ENCODE measurements around the gene KLHDC7B.

The KLHDC7B gene

DNA sequence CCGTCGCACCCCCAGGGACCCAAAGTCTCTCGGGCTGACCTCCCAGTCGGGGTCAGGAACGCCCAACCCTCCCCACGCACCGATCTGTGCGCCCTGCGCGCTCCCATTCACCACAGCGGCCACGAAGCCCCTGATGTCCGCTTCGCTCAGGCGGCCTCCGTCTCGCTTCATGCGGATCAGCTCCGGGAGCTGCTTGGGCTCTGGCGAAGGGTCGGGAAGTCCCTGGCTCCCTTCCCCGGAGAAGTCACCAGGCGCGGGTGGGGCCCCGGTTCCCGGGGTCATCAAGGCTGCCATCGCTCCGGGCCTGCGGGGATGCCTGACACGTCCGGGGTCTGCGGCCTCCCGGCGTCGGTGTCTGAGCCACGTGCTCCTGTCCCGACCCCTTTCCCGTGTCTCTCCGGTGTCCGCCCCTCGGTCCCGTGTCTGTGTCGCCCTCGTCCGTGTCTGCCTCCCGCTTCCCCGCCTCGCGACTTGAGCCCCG lies 16.2 kb upstream of the KLHDC7B start:
- H3K27ac ChIP-seq (replicated peaks): peak overlapping the region; percentile 99
- peak; percentile 23; the same call in 1 of the 2 replicates for TF ChIP-seq POLR2AphosphoS5 (IDR thresholded peaks at IDR 0.05; ENCODE audit: low read depth)
- TF ChIP-seq SPI1 (IDR thresholded peaks at IDR 0.05; ENCODE audit: borderline replicate concordance, low read depth): no peak
- TF ChIP-seq CTCF (IDR thresholded peaks at IDR 0.05; ENCODE audit: insufficient read depth, low read length): no peak
- H3K27me3 ChIP-seq (ENCODE audit: insufficient read depth, poor library complexity, severe bottlenecking): no peaks in the 10 kb centered on the region
- DNase-seq (ENCODE audit: low read depth in 1 of 2, low spot score in 1 of 2): no peak
- H3K4me3 ChIP-seq (replicated peaks; ENCODE audit: insufficient read depth, low read length): peak overlapping the region; percentile 58

DNA sequence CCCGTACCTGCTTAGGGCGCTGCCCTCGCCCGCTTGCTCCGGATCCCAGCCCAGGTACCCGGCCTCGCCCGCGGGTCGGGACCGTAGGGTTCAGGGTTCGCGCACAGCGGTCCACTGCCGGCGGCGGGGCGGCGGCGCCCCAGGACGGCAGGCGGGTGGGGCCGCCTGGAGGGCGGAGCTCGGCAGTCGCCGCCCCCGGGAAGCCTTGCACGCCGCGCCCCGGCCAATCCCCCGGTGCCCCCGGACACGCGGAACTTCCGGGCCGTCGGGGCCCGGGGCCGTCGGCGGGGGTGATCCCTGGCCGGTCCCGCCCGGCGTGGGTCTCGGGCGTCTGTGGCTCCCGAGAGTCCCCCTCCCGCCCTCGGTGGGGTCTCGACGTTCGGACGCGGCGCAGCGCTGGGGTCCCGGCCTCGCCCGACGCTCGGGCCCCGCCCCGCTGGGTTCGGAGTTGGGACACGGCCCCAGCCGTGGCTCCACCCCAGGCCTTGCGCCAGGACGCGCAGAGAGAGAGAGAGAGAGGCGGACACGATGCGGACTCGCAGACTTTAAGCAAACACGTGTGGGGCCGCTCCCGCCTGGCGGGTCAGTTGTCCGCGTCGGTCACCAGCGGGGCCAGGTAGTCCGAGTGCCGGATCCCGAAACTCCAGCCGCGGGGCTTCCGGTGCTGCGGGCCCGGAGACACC lies 15.7 kb upstream of the KLHDC7B start, which contains the start of gene TYMP:
Gene TYMP (minus strand): TSS at position 116 of the 683 bp plus-strand sequence. CDS start 303 bp downstream, outside the sequence.
- Histone ChIP-seq H3K4me3 (replicated peaks; ENCODE audit: insufficient read depth, low read length) (peak within 1 kb of the TSS; percentile 58), H3K27me3 (ENCODE audit: insufficient read depth, poor library complexity, severe bottlenecking) (no peaks in the 10 kb centered on the region), H3K27ac (replicated peaks) (peak within 1 kb of the TSS; percentile 99)
- TF ChIP-seq GABPA (IDR thresholded peaks at IDR 0.05; ENCODE audit: low read depth) (no peak), REST (IDR thresholded peaks at IDR 0.05; ENCODE audit: insufficient replicate concordance, low read depth) (peak; percentile 50), SPI1 (IDR thresholded peaks at IDR 0.05; ENCODE audit: borderline replicate concordance, low read depth) (no peak), POLR2AphosphoS5 (IDR thresholded peaks at IDR 0.05; ENCODE audit: low read depth) (peak; percentile 91; the same call in 1 of the 2 replicates)
- peak; percentile 87 to 88 for DNase-seq (ENCODE audit: low read depth in 1 of 2, low spot score in 1 of 2)

DNA sequence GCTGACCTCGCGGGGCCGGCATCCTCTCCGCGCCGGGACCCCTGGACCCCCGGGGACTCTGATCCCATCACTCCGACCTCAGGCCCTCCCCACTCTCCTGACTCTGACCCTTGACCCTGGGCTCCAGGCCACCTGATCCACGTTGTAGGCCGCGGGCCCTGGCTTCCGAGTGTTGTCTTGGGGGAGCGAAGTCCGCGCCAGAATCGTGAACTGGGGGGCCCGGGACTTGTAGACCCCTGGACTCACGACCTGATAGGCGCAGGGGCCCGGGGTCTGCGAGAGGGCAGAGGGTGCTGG lies 15.2 kb upstream of the KLHDC7B start:
- peak overlapping the region; percentile 99 for H3K27ac ChIP-seq (replicated peaks)
- peak overlapping the region; percentile 58 for H3K4me3 ChIP-seq (replicated peaks; ENCODE audit: insufficient read depth, low read length)
- DNase-seq (ENCODE audit: low read depth in 1 of 2, low spot score in 1 of 2): no peak
- no peak for TF ChIP-seq CTCF (IDR thresholded peaks at IDR 0.05; ENCODE audit: insufficient read depth, low read length)
- no peak for TF ChIP-seq GABPA (IDR thresholded peaks at IDR 0.05; ENCODE audit: low read depth)
- TF ChIP-seq REST (IDR thresholded peaks at IDR 0.05; ENCODE audit: insufficient replicate concordance, low read depth): no peak
- no peak; the same call in 1 of the 2 replicates for TF ChIP-seq POLR2AphosphoS5 (IDR thresholded peaks at IDR 0.05; ENCODE audit: low read depth)
- H3K27me3 ChIP-seq (ENCODE audit: insufficient read depth, poor library complexity, severe bottlenecking): no peaks in the 10 kb centered on the region

DNA sequence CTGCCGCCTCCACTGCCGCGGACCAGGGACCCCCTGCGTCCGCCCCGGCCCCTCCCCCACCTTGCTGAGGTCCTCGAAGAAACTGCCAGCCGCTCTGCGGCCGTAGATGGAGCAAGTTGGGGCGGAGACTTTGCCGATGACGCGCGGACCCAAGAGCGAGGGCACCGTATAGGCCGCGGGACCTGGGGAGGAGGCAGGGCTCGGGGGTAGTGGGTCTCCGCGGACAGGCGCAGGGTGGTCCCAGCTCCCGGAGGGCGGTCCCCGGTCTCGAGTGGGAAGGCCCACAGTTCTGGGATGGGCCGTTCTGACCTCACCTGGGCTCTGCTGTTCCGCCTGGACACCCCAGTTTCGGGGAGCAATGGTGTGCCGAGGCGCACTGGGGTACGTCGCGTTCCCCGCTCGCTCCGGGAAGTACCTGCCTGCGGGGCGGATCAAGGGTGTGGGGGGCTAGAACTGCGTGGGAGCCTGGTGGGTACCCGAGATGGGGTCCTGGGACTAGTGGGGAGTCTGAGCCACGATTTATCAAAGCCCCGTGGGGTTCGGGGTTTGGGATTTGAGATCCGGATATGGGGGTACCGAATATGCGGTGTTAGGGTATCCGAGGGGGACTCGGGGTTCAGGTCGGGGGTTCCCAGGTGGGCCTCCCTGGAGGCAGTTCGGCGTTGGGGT lies 14.7 kb upstream of the KLHDC7B start:
- Histone ChIP-seq H3K27me3 (ENCODE audit: insufficient read depth, poor library complexity, severe bottlenecking) (no peaks in the 10 kb centered on the region), H3K27ac (replicated peaks) (peak overlapping the region; percentile 99), H3K4me3 (replicated peaks; ENCODE audit: insufficient read depth, low read length) (peak overlapping the region; percentile 58)
- TF ChIP-seq SPI1 (IDR thresholded peaks at IDR 0.05; ENCODE audit: borderline replicate concordance, low read depth) (no peak), POLR2AphosphoS5 (IDR thresholded peaks at IDR 0.05; ENCODE audit: low read depth) (peak; percentile 83), CTCF (IDR thresholded peaks at IDR 0.05; ENCODE audit: insufficient read depth, low read length) (no peak), GABPA (IDR thresholded peaks at IDR 0.05; ENCODE audit: low read depth) (no peak)
- DNase-seq (ENCODE audit: low read depth in 1 of 2, low spot score in 1 of 2): peak; percentile 86 to 93

All from HL-60 (cell line).